Stimulated activated naive CD4-positive, alpha-beta T cell treated with Interleukin-2 at 50 U/mL for 16 hours (primary cell): ENCODE data around the gene TGFBR1.

Experiments used
- DNase-seq: peaks from one replicate; lab custom pipeline; 2025; lab: John Stamatoyannopoulos, UW

Gene TGFBR1

GRCh38 chr9:99137225-99137624 is 32.3 kb downstream of the TGFBR1 start:
- DNase-seq = no peak

DNA sequence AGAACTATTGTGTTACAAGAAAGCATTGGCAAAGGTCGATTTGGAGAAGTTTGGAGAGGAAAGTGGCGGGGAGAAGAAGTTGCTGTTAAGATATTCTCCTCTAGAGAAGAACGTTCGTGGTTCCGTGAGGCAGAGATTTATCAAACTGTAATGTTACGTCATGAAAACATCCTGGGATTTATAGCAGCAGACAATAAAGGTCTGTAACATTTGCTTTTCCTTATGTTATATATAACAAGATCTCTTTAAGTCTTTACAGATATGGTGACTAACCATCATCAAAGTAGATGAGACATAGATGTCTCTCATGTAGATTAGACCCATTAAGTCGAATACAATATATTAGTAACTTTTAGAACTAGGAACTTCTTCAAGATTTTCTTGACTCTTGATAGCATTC is 33.0 kb downstream of the TGFBR1 start:
- no peak for DNase-seq

DNA sequence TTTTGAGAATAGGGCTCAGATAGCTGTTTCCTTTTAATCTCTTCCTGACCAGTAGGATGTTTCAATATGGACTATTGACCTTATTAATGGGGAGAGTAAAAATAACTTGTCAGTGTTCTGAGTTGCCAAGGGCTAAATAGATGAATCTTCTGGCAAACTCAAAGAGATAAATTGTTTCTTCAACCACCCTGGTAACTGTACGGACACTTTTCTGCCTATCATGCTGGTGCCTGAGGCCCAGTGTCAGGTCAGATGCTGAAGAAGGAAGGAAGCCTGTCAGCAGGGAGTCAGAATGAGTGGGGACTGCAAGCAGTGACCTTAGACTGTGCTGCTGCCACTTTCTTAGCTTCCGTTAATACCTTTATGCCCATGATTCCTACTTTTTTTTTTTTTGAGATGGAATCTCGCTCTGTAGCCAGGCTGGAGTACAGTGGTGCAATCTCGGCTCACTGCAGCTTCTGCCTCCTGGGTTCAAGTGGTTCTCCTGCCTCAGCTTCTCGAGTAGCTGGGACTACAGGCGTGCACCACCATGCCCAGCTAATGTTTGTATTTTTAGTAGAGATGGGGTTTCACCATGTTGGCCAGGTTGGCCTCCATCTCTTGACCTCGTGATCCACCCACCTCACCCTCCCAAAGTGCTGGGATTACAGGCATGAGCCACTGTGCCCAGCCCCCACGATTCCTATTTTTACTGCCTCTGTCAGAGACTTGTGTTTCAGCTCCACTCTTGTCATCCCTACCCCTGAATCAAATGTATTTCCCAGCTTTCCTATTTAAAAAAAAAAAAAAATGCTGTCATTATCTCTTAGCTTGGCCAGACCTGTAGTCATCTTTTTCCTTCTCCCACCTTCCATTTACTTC is 33.7 kb downstream of the TGFBR1 start:
- no peak for DNase-seq

DNA sequence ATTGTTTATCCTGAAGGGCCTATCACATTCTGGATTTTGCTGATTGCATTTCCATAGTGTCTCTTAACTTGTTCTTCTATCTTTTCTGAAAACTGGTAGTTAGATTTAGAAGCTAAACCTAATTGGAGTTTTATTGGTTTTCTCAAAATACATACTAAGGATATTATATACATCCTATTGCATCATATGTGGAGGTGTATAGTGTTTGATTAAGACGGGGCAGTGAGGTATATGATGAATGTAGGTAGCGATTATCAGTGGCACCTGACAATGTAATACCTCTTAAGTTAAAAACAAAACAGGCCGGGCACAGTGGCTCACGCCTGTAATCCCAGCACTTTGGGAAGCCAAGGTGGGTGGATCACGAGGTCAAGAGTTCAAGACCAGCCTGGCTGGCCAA is 35.0 kb downstream of the TGFBR1 start:
- DNase-seq = no peak

- peak; percentile 11 for DNase-seq
These were observed 35.9 kb downstream of the TGFBR1 start for GRCh38 chr9:99140685-99141314.

GRCh38 chr9:99141849-99142248 is 36.9 kb downstream of the TGFBR1 start:
- DNase-seq = no peak

DNA sequence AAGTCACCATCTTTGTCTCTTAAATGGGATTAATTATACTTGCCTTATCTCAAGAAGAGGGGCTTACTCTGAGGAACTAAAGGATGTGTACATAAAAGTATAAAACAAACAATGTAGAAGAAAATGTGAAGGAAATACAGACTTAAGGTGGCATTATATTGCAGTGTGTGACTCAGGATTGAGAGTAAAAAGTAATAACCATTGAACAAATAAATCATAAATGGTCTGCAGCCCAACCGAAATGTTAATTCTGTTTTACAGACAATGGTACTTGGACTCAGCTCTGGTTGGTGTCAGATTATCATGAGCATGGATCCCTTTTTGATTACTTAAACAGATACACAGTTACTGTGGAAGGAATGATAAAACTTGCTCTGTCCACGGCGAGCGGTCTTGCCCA is 37.4 kb downstream of the TGFBR1 start:
- DNase-seq = no peak

- no peak for DNase-seq
These were observed 38.7 kb downstream of the TGFBR1 start for GRCh38 chr9:99143655-99144054.

- no peak for DNase-seq
These were observed 40.1 kb downstream of the TGFBR1 start for GRCh38 chr9:99144966-99145365.

DNA sequence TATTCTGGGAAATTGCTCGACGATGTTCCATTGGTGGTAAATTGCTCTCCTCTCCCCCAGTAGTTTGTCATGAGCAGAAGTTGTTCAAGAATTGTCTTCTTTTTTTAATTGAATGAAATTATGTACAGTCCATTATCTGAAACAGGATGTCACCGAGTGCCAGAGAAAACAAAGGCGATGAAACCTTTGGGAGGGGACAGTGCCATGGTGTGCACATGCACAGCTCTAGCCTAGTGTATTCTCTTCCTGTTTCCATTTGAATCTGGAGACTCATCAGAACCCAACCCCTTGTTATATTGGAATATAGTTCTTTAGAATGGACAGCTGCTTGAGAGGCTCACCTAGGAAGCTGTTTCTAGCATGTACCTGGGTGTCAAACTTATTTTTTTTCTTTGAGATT is 41.7 kb downstream of the TGFBR1 start:
- DNase-seq = no peak

DNA sequence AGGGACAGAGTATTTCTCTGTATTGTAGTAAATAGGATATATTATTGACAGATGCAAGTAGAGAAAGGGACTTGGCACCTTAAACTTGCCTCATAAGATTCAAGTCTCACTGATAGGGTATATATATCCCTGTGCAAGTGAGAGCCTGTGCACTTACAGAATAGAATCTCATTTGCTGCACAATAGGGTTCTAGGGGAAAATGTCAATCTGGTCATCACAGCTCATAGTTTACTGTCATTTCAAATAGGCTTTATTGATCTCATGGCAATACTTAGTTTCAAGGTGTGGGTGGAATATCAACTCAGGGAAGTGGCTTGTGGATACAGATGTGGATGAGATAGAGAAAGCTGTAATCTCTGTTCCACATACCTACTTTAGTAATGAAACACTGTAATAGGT is 42.3 kb downstream of the TGFBR1 start:
- DNase-seq = no peak

GRCh38 chr9:99150451-99151171 is 45.7 kb downstream of the TGFBR1 start:
- DNase-seq = no peak

DNA sequence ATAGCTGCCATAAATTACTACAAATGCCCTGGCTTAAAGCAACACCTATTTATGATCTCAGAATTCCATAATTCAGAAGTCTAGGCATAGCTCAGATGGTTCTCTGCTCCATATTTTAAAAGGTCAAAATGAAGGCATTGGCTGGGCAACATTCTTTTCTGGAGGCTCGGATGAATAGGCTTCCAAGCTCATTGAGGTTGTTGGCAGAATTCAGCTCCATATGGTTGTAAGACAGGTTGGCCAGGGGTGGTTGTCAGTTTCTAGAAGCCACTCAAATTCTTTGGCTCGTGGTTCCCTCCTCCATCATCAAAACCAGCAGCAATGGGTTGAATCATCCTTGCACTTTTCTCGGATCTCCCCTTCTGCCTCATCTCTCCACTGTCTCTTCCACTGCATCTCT is 49.4 kb downstream of the TGFBR1 start:
- DNase-seq = no peak

GRCh38 chr9:99155736-99156135 is 50.8 kb downstream of the TGFBR1 start:
- no peak for DNase-seq

DNA sequence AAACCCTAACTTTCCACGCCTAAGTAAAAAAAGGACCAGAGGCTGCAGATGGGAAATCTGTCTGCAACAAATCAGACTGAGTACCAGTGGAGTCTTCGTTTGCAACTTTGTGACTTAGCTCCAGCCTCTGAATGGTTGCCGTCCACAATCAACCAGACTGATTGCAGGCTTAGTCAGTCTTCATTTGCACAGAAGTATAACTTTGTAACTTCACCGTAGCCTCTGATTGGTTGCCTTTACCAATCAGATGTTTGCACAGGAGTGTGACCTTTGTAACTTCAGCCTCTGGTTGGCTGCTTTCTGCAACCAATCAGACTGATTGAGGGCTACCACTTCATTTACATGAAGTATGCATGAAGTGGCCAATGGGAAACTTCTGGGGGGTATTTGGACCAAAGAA is 53.7 kb downstream of the TGFBR1 start:
- DNase-seq = no peak

DNA sequence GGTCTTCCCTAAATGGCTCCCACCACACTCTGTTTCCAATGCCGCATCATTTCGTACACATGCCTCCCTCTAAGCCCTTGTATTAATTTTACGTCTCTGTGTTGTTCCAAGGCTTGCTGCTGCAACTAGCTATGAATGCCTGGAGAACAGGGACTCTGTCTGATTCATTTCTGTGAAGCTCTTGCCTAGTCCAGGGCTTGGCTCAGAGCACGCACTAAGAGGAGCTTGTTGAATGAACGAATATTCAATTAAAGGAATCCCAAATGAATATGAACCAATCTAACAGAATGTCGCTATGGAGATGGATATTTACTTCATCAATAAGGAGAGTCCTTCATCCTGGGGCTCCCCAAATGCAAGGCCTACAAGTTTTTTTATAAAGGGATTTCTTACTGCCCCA is 55.3 kb downstream of the TGFBR1 start:
- DNase-seq = no peak

DNA sequence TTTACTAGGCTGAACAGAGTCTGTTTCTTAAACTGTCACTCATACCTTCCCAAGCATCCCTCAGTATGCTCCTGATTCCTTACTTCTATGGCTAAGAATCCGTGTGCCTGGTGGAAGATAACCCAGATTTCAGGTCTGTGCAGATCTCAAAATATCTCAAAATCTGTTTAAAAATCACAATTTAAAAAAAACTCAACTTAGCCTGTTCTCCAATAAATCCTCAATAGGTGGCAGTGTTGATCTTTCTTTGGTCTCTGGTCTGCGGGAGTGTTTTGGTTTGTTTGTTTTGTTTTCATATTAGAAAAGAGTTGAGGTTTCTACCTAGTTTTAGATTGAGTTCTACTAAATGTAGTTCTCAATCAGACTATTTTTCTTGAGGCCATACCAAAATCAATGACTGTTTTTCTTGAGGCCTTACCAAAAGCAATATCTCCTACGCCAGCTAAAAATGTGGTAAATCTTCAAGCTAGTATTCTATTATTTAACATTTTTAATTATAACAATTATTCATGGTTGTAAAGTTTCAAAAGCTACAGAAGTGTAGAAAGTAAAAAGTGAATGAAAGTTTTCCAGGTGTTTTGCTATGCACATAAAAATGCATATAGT is 57.9 kb downstream of the TGFBR1 start:
- DNase-seq = no peak

DNA sequence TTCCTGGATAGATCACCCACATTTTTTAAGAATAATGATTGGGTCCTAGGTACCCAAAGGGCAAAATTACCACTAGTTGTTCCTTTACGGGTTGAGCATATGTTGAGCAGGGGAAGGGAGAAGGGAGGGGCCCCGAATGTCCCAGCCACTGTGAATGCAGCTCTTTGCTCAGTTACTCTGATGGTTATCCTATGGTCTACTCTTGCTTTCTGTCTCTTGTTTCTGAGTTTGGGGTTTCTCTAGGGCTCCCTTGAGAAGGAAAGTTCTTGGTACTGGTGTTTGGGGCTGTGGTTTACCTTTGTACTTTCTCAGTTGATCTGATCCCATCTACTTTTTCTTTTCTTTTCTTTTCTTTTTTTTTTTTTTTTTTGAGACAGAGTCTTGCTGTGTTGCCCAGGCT is 61.2 kb downstream of the TGFBR1 start:
- DNase-seq = no peak

- DNase-seq = no peak
These were observed 62.2 kb downstream of the TGFBR1 start for GRCh38 chr9:99167119-99167518.

- DNase-seq = no peak
These were observed 62.8 kb downstream of the TGFBR1 start for GRCh38 chr9:99167694-99168093.

DNA sequence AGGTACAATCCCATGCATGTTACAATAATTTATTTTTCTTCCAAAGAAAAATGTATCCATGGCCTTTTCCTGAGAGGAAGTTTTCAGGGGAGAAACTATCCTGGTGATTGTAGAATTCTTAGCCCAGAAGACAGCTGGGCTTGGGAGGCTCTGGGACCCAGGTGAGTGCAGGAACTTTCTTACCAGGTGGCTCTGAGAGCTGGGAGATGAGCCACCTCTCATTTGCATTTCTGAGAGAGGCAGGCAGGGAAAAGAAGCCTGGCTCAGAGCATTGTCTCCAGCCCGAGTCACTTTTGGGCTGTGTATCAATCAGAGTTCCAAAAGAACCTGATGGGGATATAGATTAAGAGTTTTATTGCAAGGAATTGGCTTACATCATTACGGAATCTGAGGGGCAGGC is 64.2 kb downstream of the TGFBR1 start:
- DNase-seq = no peak

GRCh38 chr9:99169982-99170761 is 65.3 kb downstream of the TGFBR1 start:
- no peak for DNase-seq
